ENCODE data around the gene IL18. TPM values are rescaled to one million over a fixed set of nuclear protein-coding genes. Genes with fewer than 3 reads are reported as not detected.
"Not testable (repeated sequence)": the region's sequence is repeated elsewhere in the genome, so short reads cannot be mapped to it uniquely, and the experiment has no call there.

Gene IL18
- total RNA-seq, 1 donor from 2014 or later, result 0.31 TPM

DNA sequence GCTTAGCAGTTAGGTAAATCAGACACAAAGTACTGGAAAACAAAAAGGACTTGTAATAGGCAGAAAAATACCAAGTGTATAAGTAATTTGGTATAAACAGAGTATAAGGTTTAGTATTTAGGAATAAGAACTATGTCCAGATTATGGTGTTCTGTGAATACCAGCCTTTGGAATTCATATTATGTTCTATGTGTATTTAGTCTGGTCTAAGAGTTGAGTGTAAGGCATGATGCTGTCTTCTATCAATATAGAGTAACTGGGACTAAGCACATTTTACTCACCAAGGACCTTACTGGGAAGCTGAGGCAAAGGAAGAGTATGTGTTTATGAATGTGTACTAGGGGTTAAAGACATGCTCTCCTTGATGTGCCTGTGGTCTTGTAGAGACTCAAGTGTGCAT is 67.7 kb downstream of the IL18 start:
- H3K4me3 Mint-ChIP-seq, result no peak overlapping the region
- no peaks in the 10 kb centered on the region for H3K4me1 Mint-ChIP-seq
- no peak for TF ChIP-seq CTCF (IDR thresholded peaks at IDR 0.05; ENCODE audit: unreplicated experiment)
- no peak for DNase-seq (ENCODE audit: low spot score in 2 of 2, unreplicated experiment in 2 of 2)
- H3K9me3 Mint-ChIP-seq, result no peaks in the 10 kb centered on the region
- H3K27ac Mint-ChIP-seq, result no peak overlapping the region
- H3K36me3 Mint-ChIP-seq, result peaks cover 32% of the 10 kb centered on the region
- no peaks in the 10 kb centered on the region for H3K27me3 Mint-ChIP-seq (ENCODE audit: low read depth)

DNA sequence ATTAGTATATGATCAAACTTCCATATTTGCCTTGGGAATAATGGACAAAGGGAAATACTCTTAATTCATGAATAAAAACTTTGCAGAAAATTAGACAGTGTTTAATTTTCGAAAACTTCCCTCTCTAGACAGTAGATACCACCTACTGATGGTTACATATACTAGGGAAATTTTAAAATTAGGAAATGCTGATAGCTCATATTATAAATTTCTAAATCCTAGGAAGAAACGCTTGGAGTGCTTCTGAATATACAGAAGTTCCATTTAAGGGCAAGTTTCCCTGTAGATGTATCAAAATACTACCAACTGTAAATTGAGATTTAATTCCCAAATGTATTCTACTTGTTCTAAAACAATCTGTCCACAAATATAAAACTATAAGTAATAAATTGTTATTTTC is 68.6 kb downstream of the IL18 start:
- H3K4me1 Mint-ChIP-seq; H3K9me3 Mint-ChIP-seq; H3K4me3 Mint-ChIP-seq; H3K27me3 Mint-ChIP-seq (ENCODE audit: low read depth); DNase-seq (ENCODE audit: low spot score in 2 of 2, unreplicated experiment in 2 of 2); H3K27ac Mint-ChIP-seq: not testable (repeated sequence)
- H3K36me3 Mint-ChIP-seq, result peaks cover 36% of the 10 kb centered on the region

Other genes with a start within 250 kb of the IL18 start
- gene C11orf52, start 245.2 kb downstream of the IL18 start, total RNA-seq, result 6.9 to 7.9 TPM (median 7.9 TPM) in 3 replicates
- gene DIXDC1, start 226.8 kb downstream of the IL18 start, total RNA-seq, result 20.0 to 21.2 TPM (median 20.3 TPM) in 3 replicates
- 23.8 to 26.5 TPM (median 25.0 TPM) in 3 replicates for gene DLAT, start 138.7 kb downstream of the IL18 start, total RNA-seq
- gene PIH1D2, start 90.1 kb downstream of the IL18 start, total RNA-seq, result 1.2 to 1.9 TPM (median 1.3 TPM) in 3 replicates
- 23.3 to 28.0 TPM (median 26.3 TPM) in 3 replicates for gene NKAPD1, start 89.8 kb downstream of the IL18 start, total RNA-seq
- 48.8 to 51.9 TPM (median 51.5 TPM) in 3 replicates for gene TIMM8B, start 77.3 kb downstream of the IL18 start, total RNA-seq
- 44.4 to 48.6 TPM (median 47.3 TPM) in 3 replicates for gene SDHD, start 77.2 kb downstream of the IL18 start, total RNA-seq
- 0.36 to 0.65 TPM in 2 of 3 replicates, not detected in the other for gene TEX12, start 3.3 kb upstream of the IL18 start, total RNA-seq
- 38.2 to 43.4 TPM (median 38.9 TPM) in 3 replicates for gene BCO2, start 11.4 kb upstream of the IL18 start, total RNA-seq
- 54.9 to 59.3 TPM (median 56.2 TPM) in 3 replicates for gene PTS, start 62.3 kb upstream of the IL18 start, total RNA-seq
- gene PLET1, start 96.8 kb upstream of the IL18 start, total RNA-seq, result not detected in 3 replicates